GM12878 (cell line): ENCODE data around the gene CRBN. TPM values are rescaled to one million over a fixed set of nuclear protein-coding genes. Genes with fewer than 3 reads are reported as not detected.

Source experiments
- ATAC-seq: fragments of 200-7000 bp; cut with Tn5 transposase; 3 replicates; pipeline ENCODE4 v1.9.1; 2020; ENCODE audit warnings: mild to moderate bottlenecking, moderate library complexity
- BruUV-seq: library from RNA; stranded (reverse); fragments of 400-500 nt; replicated peaks from 2 replicates; lab custom pipeline; 2021; lab: Mats Ljungman, UMichigan
- CTCF ChIA-PET: fragments of 300-600 bp; sonication (Branson Sonifier 250); formaldehyde crosslinking; extraction: SDS; loops from one replicate; lab custom pipeline; 2021; ENCODE audit warnings: inconsistent platforms; lab: Yijun Ruan, JAX
- POLR2A ChIA-PET: fragments of 350-600 bp; formaldehyde crosslinking; extraction: SDS; loops from one replicate; lab custom pipeline; 2021; ENCODE audit warnings: inconsistent platforms; lab: Charles Lee
- RAD21 ChIA-PET: fragments of 300-600 bp; sonication (Branson Sonifier 250); formaldehyde crosslinking; loops from one replicate; lab custom pipeline; 2023; ENCODE audit warnings: antibody characterized with exemption; ENCODE audit not compliant: unreplicated experiment; lab: Charles Lee
- SMC1A ChIA-PET: fragments of 300-600 bp; sonication (Branson Sonifier 250); formaldehyde crosslinking; loops from one replicate; lab custom pipeline; 2023; ENCODE audit not compliant: unreplicated experiment, uncharacterized antibody; lab: Charles Lee
- DNase-seq: peaks from one replicate; pipeline ENCODE4 v3.0.0-alpha.2; 2011; ENCODE audit warnings: low read depth, low spot score
- FAIRE-seq: peaks from 3 replicates; lab custom pipeline; 2011; peaks lifted over from hg19 to GRCh38; lab: Jason Lieb, UNC
- H2AFZ ChIP-seq: 2 replicates; pipeline ENCODE4 v1.6.0; 2011; ENCODE audit warnings: low read depth, low read length, control low read depth; ENCODE audit not compliant: control insufficient read depth
- H3K27ac ChIP-seq: 2 replicates; pipeline ENCODE4 v1.5.1; 2011; ENCODE audit warnings: control low read depth; ENCODE audit not compliant: control insufficient read depth, insufficient read depth
- H3K27me3 ChIP-seq, 2 experiments: replicated peaks in 1 of 2; 2 replicates each; pipeline versions ENCODE4 v1.6.0 to v1.6.1; 2011; ENCODE audit warnings: low read length in 1 of 2; ENCODE audit not compliant: control insufficient read depth in 2 of 2, insufficient read depth in 2 of 2
- H3K36me3 ChIP-seq, 2 experiments: 2 replicates each; pipeline ENCODE4 v1.5.1; 2011; ENCODE audit warnings: low read length in 1 of 2; ENCODE audit not compliant: control insufficient read depth in 2 of 2, insufficient read depth in 2 of 2
- H3K4me1 ChIP-seq: 2 replicates; pipeline ENCODE4 v1.6.1; 2011; ENCODE audit warnings: mild to moderate bottlenecking, low read length, moderate library complexity, mixed read lengths; ENCODE audit not compliant: control insufficient read depth, insufficient read depth
- H3K4me2 ChIP-seq: 2 replicates; pipeline ENCODE4 v1.6.0; 2011; ENCODE audit warnings: control low read depth; ENCODE audit not compliant: control insufficient read depth, insufficient read depth
- H3K4me3 ChIP-seq: fragments of 200-600 bp; sonication (generic); 2 replicates; pipeline ENCODE4 v1.5.1; 2016
- H3K79me2 ChIP-seq: 2 replicates; pipeline ENCODE4 v1.6.0; 2011; ENCODE audit warnings: low read length; ENCODE audit not compliant: control insufficient read depth, insufficient read depth
- H3K9ac ChIP-seq: 2 replicates; pipeline ENCODE4 v1.8.0; 2011; ENCODE audit warnings: low read length, control low read depth, mixed read lengths; ENCODE audit not compliant: control insufficient read depth, insufficient read depth
- H3K9me3 ChIP-seq: replicated peaks from 3 replicates; pipeline ENCODE4 v1.5.1; 2011; ENCODE audit warnings: mild to moderate bottlenecking, low read length; ENCODE audit not compliant: control insufficient read depth, insufficient read depth
- H4K20me1 ChIP-seq: 2 replicates; pipeline ENCODE4 v1.6.0; 2011; ENCODE audit not compliant: control insufficient read depth, insufficient read depth
- CREM ChIP-seq: IDR thresholded peaks from 2 replicates; pipeline ENCODE4 v1.6.1; 2014; ENCODE audit warnings: antibody characterized with exemption, low read depth
- DPF2 ChIP-seq: fragments of 450-650 bp; IDR thresholded peaks from 2 replicates; pipeline ENCODE4 v1.6.1; 2017; ENCODE audit warnings: mild to moderate bottlenecking
- EGR1 ChIP-seq, 2 experiments: IDR thresholded peaks; 1 replicate in 1 of 2; 2 replicates in 1 of 2; pipeline ENCODE4 v1.6.1; 2011 to 2012; ENCODE audit warnings: low read depth in 2 of 2, low read length in 2 of 2, borderline replicate concordance in 1 of 2, mild to moderate bottlenecking in 1 of 2, moderate library complexity in 1 of 2
- ESRRA ChIP-seq: IDR thresholded peaks from 2 replicates; pipeline ENCODE4 v1.6.1; 2012; ENCODE audit warnings: mild to moderate bottlenecking, low read length, improper control_type of control experiment
- GATAD2B ChIP-seq: fragments of 450-650 bp; conservative IDR thresholded peaks from 2 replicates; pipeline ENCODE4 v1.6.1; 2017; ENCODE audit warnings: low read depth, mild to moderate bottlenecking, moderate library complexity
- HCFC1 ChIP-seq: fragments of 150-350 bp; IDR thresholded peaks from 2 replicates; pipeline ENCODE4 v1.6.1; 2014; ENCODE audit warnings: low read length
- JUND ChIP-seq: IDR thresholded peaks from 2 replicates; pipeline ENCODE4 v1.6.1; 2012; ENCODE audit warnings: low read depth, mild to moderate bottlenecking, low read length, improper control_type of control experiment, moderate library complexity
- KAT2A ChIP-seq: conservative IDR thresholded peaks from 2 replicates; pipeline ENCODE4 v1.6.1; 2011; ENCODE audit warnings: low read depth, low read length; ENCODE audit not compliant: control insufficient read depth
- LARP7 ChIP-seq: fragments of 450-650 bp; IDR thresholded peaks from 2 replicates; pipeline ENCODE4 v1.6.1; 2017; ENCODE audit warnings: mild to moderate bottlenecking
- MEF2B ChIP-seq: fragments of 450-650 bp; IDR thresholded peaks from 2 replicates; pipeline ENCODE4 v1.6.1; 2018; ENCODE audit warnings: mild to moderate bottlenecking, moderate library complexity; ENCODE audit not compliant: partially characterized antibody, poor library complexity, severe bottlenecking
- MYB ChIP-seq: fragments of 150-350 bp; IDR thresholded peaks from 2 replicates; pipeline ENCODE4 v1.6.1; 2014; ENCODE audit warnings: mild to moderate bottlenecking, low read depth, low read length, borderline replicate concordance
- NFYA ChIP-seq: IDR thresholded peaks from 2 replicates; pipeline ENCODE4 v1.6.1; 2011; ENCODE audit warnings: low read depth, mild to moderate bottlenecking, low read length, improper control_type of control experiment, borderline replicate concordance
- ZNF274 ChIP-seq: IDR thresholded peaks from one replicate; pipeline ENCODE4 v1.8.0; 2011; ENCODE audit not compliant: insufficient read length, insufficient read depth
- ZSCAN29 ChIP-seq: fragments of 450-650 bp; IDR thresholded peaks from 2 replicates; pipeline ENCODE4 v1.6.1; 2017; ENCODE audit warnings: mild to moderate bottlenecking, moderate library complexity
- WGBS: methylation state at CpG from one replicate; pipeline ENCODE4 v1.1.6; 2016; ENCODE audit warnings: low lambda C conversion rate; ENCODE audit not compliant: insufficient replicate concordance, insufficient coverage; ENCODE audit errors: missing lambda C conversion rate; 5-methylcytosine and 5-hydroxymethylcytosine counted together
- in situ Hi-C: fragments of 300-500 bp; cut with MboI; formaldehyde crosslinking; loops from 9 replicates; pipeline ENCODE4 v1.14.3; 2018; ENCODE audit warnings: mixed read lengths
- intact Hi-C: fragments of 100-400 bp; cut with micrococcal nuclease; formaldehyde crosslinking; loops from one replicate; pipeline ENCODE4 v1.14.2; 2022; ENCODE audit not compliant: unreplicated experiment
- polyA plus RNA-seq, 11 experiments: library from polyadenylated mRNA; depleted of rRNA in 4 of 11; unstranded in 6 of 11; stranded (reverse) in 5 of 11; fragments of >200 nt; fragmentation: Nextera tagmentation in 4 of 11; fragmentation: Illumina TruSeq in 1 of 11; extraction: Ambion mirVana in 4 of 11; extraction: Trizol in 1 of 11; gene quantifications; 1 replicate in 1 of 11; 2 replicates in 10 of 11; pipeline versions ENCODE4 v1.2.1 to v1.2.3, GENCODE V29; 2011 to 2016; ENCODE audit warnings: inconsistent platforms in 2 of 11, missing spikeins in 2 of 11, low read depth in 1 of 11
- total RNA-seq, 4 experiments: library from RNA; depleted of rRNA in 3 of 4; stranded (reverse); fragments of >200 nt in 3 of 4; fragmentation: Illumina TruSeq in 1 of 4; extraction: Trizol in 1 of 4; gene quantifications; 2 replicates each; pipeline versions ENCODE4 v1.2.1 to v1.2.3, GENCODE V29; 2013 to 2021
- TF ChIP-seq, protein P1 (sequence below): fragments of 450-650 bp; IDR thresholded peaks from 2 replicates; pipeline ENCODE4 v1.6.1; 2016; ENCODE audit warnings: mild to moderate bottlenecking, moderate library complexity, borderline replicate concordance
- TF ChIP-seq, protein P2 (sequence below): fragments of 450-650 bp; IDR thresholded peaks from 2 replicates; pipeline ENCODE4 v1.6.1; 2018; ENCODE audit warnings: borderline replicate concordance, mild to moderate bottlenecking; ENCODE audit not compliant: partially characterized antibody

The CRBN gene
- total and polyA plus RNA-seq, 10 of the 15 experiments (the other 5 are each of a cell fraction or from before 2014, with no cell fraction given), result 21.7 to 115 (median 35.8) TPM

DNA sequence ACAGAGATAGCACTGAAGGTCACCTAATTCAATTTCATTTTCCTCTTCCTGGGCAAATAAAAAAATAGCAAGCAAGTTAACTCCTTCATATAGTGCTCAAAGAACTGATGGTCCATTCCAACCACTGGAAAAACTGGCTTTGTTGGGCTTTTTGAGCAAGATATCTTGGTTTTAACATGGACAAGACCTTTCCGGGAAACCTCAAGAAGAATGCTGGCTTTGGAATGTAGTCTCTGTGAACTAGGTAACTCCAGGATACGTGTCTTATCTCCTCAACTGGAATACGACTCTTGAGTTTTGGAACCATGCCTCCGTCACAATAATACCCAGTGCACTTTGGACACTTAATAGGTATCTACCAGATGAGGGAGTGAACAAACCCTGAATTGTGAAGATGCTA is 36.9 kb upstream of the CRBN start:
- no peak for DNase-seq
- Histone ChIP-seq H3K79me2 (no peaks in the 10 kb centered on the region), H3K4me2 (no peak overlapping the region), H3K27ac (no peak overlapping the region), H3K4me1 (no peaks in the 10 kb centered on the region), H3K4me3 (no peak overlapping the region), H3K9ac (no peak overlapping the region), H4K20me1 (no peaks in the 10 kb centered on the region), H2AFZ (no peak overlapping the region), H3K9me3 (no peaks in the 10 kb centered on the region), H3K27me3 (no peaks in the 10 kb centered on the region; a peak in 1 of 4 replicates), H3K36me3 (no peaks in the 10 kb centered on the region)
- POLR2A ChIA-PET, result no interaction called here
- SMC1A ChIA-PET, result no interaction called here
- no peak for FAIRE-seq
- WGBS, result 56% methylated on average over 4 of the region's 4 CpGs
- intact Hi-C loops (no loop called here), in situ Hi-C loops (no loop called here)
- CTCF ChIA-PET, result no interaction called here
- ATAC-seq, result no peak
- BruUV-seq, result no TSS peak
- RAD21 ChIA-PET, result no interaction called here
- TF ChIP-seq LARP7, result no peak
- TF ChIP-seq KAT2A, result no peak
- TF ChIP-seq, protein P1, sequence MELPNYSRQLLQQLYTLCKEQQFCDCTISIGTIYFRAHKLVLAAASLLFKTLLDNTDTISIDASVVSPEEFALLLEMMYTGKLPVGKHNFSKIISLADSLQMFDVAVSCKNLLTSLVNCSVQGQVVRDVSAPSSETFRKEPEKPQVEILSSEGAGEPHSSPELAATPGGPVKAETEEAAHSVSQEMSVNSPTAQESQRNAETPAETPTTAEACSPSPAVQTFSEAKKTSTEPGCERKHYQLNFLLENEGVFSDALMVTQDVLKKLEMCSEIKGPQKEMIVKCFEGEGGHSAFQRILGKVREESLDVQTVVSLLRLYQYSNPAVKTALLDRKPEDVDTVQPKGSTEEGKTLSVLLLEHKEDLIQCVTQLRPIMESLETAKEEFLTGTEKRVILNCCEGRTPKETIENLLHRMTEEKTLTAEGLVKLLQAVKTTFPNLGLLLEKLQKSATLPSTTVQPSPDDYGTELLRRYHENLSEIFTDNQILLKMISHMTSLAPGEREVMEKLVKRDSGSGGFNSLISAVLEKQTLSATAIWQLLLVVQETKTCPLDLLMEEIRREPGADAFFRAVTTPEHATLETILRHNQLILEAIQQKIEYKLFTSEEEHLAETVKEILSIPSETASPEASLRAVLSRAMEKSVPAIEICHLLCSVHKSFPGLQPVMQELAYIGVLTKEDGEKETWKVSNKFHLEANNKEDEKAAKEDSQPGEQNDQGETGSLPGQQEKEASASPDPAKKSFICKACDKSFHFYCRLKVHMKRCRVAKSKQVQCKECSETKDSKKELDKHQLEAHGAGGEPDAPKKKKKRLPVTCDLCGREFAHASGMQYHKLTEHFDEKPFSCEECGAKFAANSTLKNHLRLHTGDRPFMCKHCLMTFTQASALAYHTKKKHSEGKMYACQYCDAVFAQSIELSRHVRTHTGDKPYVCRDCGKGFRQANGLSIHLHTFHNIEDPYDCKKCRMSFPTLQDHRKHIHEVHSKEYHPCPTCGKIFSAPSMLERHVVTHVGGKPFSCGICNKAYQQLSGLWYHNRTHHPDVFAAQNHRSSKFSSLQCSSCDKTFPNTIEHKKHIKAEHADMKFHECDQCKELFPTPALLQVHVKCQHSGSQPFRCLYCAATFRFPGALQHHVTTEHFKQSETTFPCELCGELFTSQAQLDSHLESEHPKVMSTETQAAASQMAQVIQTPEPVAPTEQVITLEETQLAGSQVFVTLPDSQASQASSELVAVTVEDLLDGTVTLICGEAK, result no peak
- no peak for TF ChIP-seq CREM
- no peak for TF ChIP-seq JUND
- no peak for TF ChIP-seq EGR1 (IDR thresholded peaks at IDR 0.05; ENCODE audit: borderline replicate concordance in 1 of 2, low read depth in 2 of 2, low read length in 2 of 2)
- TF ChIP-seq ESRRA, result no peak
- no peak for TF ChIP-seq MEF2B
- TF ChIP-seq, protein P2, sequence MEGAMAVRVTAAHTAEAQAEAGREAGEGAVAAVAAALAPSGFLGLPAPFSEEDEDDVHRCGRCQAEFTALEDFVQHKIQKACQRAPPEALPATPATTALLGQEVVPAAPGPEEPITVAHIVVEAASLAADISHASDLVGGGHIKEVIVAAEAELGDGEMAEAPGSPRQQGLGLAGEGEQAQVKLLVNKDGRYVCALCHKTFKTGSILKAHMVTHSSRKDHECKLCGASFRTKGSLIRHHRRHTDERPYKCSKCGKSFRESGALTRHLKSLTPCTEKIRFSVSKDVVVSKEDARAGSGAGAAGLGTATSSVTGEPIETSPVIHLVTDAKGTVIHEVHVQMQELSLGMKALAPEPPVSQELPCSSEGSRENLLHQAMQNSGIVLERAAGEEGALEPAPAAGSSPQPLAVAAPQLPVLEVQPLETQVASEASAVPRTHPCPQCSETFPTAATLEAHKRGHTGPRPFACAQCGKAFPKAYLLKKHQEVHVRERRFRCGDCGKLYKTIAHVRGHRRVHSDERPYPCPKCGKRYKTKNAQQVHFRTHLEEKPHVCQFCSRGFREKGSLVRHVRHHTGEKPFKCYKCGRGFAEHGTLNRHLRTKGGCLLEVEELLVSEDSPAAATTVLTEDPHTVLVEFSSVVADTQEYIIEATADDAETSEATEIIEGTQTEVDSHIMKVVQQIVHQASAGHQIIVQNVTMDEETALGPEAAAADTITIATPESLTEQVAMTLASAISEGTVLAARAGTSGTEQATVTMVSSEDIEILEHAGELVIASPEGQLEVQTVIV, result no peak
- TF ChIP-seq ZNF274, result no peak
- no peak for TF ChIP-seq HCFC1
- no peak for TF ChIP-seq NFYA
- TF ChIP-seq GATAD2B, result no peak
- TF ChIP-seq ZSCAN29, result no peak
- no peak for TF ChIP-seq MYB
- TF ChIP-seq DPF2, result no peak
